GM21528 (cell line): Measurements from ENCODE around the gene LTBP1.
"Not testable (repeated sequence)": the region's sequence is repeated elsewhere in the genome, so short reads cannot be mapped to it uniquely, and the experiment has no call there.

Experiments
- ATAC-seq: cut with Tn5 transposase; IDR thresholded peaks from one replicate; pipeline ENCODE4 v1.9.1; 2021; ENCODE audit warnings: mild to moderate bottlenecking, moderate library complexity; ENCODE audit not compliant: unreplicated experiment, low FRiP score

Gene LTBP1

GRCh38 chr2:33433279-33434235 is 486.8 kb downstream of the LTBP1 start:
- ATAC-seq = no peak

GRCh38 chr2:33435518-33435917 is 488.8 kb downstream of the LTBP1 start:
- no peak for ATAC-seq

- ATAC-seq = no peak
Measured at GRCh38 chr2:33436083-33436482, 489.3 kb downstream of the LTBP1 start.

- no peak for ATAC-seq
Measured at GRCh38 chr2:33437297-33437696, 490.5 kb downstream of the LTBP1 start.

- ATAC-seq = no peak
Measured at GRCh38 chr2:33437815-33438214, 491.1 kb downstream of the LTBP1 start.

GRCh38 chr2:33441235-33441810 is 494.6 kb downstream of the LTBP1 start:
- ATAC-seq = peak; percentile 71

- ATAC-seq = not testable (repeated sequence)
Measured at GRCh38 chr2:33442052-33442451, 495.3 kb downstream of the LTBP1 start.

- no peak for ATAC-seq
Measured at GRCh38 chr2:33442528-33443079, 495.9 kb downstream of the LTBP1 start.

GRCh38 chr2:33443274-33443829 is 496.6 kb downstream of the LTBP1 start:
- no peak for ATAC-seq

GRCh38 chr2:33444967-33445366 is 498.2 kb downstream of the LTBP1 start:
- ATAC-seq = no peak

GRCh38 chr2:33448220-33448899 is 501.6 kb downstream of the LTBP1 start:
- ATAC-seq = no peak
